Measurements from ENCODE around the gene CCDC73.

The CCDC73 gene

DNA sequence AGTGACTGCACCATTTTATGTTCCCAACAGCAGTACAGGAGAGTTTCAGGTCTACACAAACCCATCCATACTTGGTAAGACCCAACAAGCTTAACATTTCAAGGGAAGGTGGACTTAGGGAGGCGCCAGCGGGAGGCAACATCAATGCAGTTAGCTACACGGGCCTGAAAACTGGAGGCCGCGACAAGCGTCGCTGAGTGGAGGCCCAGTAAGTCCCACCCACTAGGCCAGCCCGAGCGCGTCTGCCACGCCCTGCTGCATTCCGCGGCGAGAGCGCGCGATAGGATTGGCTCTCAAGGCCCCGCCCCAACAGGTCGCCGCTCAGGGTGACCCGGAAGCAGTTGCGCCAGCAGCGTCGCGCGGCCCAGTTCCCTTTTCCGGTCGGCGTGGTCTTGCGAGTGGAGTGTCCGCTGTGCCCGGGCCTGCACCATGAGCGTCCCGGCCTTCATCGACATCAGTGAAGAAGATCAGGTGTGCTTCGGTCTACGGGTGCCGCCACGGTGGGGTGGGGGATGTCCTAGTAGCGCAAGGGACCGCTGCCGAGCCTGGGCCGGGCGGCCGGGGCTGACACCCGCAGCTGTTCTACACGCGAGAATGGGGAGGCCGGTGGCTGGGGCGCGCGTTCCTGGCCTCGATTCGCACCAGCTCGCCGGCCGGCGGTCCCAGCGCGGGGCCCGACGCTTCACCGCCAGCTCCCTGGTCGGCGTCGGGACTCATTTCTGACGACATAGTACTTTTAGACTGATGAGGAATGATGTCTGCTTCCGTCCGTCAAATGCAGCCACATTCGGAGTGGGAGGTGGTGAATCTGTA lies 210.8 kb downstream of the CCDC73 start, which contains the start of gene EIF3M:
EIF3M (plus strand) TSS at position 373 of the 813 bp plus-strand sequence; CDS start at position 430, 57 bp downstream.
- peak; percentile 88 to 89 for DNase-seq

GRCh38 chr11:32581556-32581955 lies 212.9 kb downstream of the CCDC73 start:
- DNase-seq: no peak

- DNase-seq: no peak
These were observed 213.5 kb downstream of the CCDC73 start for GRCh38 chr11:32580967-32581366.

DNA sequence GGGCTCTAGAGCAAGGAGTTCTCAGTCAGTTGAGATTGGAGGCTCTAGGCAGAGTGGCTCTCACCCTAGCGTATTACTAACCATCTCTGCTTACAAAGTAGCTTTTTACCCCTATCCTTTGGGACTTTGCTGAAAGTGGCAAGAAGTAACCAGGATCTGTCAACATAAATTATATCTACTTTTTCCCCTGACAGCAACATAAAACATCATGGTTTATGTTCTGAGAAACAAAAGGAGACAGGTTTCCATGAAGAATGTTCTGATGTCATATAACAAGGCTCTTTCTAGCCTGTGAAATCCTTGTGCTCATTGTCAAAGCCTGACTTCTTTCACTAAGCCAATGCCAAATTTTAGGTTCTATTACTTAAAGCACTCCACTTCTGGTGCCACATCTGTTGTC lies 218.0 kb downstream of the CCDC73 start:
- DNase-seq: no peak

- no peak for DNase-seq
These were observed 219.4 kb downstream of the CCDC73 start for GRCh38 chr11:32575070-32575469.

DNA sequence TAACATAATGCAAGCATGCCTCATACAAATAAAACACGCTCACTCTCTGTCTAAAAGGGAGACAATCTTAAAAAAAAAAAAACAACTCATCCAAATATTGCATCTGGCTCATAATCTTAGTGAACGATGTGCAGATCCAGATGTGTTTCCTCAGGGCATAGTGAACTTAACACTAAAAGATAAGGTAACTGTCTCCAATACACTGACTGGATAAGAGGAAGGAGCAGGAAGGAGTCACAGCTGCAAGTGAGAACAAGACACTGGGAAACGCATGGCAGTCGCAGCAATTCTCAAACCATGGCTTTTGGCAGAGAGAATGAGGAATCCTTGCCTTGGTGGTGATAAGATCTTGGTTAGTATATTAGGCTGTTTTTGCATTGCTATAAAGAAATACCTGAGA lies 220.0 kb downstream of the CCDC73 start:
- DNase-seq: no peak

DNA sequence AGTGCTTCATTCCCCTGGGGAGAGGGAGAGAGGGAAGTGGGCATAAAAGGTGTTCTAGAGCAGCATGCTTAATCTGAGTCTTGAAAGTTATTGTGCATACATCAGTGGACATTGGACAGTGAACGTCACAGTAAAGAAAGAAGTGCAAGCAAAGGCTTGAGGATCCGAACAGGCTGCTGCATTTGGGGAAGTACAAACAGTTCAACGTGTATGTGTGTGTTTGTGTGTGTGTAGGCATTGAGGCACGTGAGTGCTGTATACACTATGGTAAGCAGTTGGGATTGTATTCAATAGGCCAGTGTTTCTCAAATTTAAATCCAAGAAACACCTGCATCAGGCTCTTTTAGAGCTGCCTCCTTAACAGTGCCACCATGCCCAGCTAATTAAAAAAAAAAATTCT lies 221.2 kb downstream of the CCDC73 start:
- no peak for DNase-seq

GRCh38 chr11:32571039-32571438 lies 223.4 kb downstream of the CCDC73 start:
- DNase-seq: no peak

DNA sequence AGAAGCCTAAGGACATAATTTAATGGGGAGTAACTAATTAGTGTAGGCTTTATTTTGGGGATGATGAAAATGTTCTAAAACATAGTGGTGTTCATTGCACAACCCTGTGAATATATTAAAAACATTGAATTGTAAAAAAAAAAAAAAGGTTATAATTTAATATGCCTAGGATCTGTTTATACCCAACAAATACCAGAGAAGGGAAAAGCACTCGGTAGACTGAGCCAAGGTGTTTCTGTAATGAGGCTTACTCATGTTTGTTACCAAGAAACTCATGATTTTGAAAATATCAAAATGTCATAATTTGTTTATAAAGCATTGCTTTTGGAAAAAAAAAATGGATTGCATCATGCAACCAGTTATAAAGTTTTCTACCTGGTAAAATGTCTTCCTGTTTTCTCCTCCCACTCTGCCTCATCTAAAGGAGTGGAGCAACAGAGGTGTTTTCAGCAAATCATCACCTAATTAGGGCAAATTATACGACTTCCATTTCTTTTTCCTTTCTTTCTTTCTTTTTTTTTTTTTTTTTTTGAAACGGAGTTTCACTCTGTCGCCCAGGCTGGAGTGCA lies 225.1 kb downstream of the CCDC73 start:
- no peak for DNase-seq

- DNase-seq: no peak
These were observed 227.3 kb downstream of the CCDC73 start for GRCh38 chr11:32567154-32567553.

DNA sequence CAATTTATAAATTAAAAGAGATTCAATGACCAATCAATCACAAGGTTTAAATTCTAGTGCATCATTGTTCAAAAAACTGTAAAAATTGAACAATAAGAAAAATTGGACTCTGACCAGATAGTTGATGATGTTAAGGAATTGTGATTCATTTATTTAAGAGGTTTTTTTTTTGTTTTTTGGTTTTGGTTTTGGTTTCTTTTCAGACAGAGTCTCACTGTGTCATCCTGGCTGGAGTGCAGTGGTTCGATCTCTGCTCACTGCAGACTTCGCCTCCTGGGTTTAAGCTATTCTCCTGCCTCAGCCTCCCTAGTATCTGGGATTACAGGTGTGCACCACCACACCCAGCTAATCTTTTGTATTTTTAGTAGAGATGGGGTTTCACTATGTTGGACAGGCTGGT lies 227.9 kb downstream of the CCDC73 start:
- peak in 1 of 2 donors; percentile 7 for DNase-seq

DNA sequence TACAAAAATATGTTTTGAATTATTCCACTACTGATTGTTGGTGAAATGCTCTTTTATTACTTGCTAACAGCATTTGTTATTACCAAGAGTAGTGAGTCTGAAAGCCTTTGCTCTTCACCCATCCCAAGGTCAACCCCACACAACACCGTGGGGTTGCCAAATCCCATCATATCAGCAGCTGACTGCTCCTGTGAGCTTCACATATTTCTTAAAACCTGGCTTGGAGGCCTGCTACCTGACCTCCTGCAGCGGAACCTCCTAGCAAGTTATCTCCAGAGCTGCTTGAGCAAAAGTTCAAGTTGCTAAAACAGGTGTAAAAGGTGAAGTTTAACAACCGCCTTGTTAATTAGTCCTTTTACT lies 230.9 kb downstream of the CCDC73 start:
- DNase-seq: no peak

- no peak for DNase-seq
These were observed 231.4 kb downstream of the CCDC73 start for GRCh38 chr11:32562839-32563599.

- DNase-seq: no peak
These were observed 232.6 kb downstream of the CCDC73 start for GRCh38 chr11:32561835-32562234.

DNA sequence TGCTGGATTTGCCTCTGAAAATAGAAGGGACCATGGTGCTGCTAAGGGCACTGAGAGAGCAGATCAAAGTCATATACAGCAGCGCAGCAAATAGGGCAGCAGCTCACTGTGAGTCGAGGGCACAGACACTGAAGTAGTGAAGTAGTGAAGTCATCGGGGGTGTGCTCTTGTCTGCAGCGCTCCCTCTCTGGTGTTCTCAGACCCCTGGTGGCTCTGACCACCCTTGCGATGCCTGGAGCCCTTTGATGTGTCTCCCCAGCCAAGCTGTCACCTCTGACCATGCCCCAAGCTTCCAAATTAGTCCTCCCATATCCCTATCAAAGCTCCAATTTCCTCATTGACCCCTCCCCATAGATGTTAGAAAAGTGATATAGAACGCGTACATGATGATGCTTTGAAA lies 238.6 kb downstream of the CCDC73 start:
- no peak for DNase-seq

GRCh38 chr11:32555091-32555490 lies 239.4 kb downstream of the CCDC73 start:
- DNase-seq: no peak

Measured in bone marrow (tissue), 2 donors.